Left lung (tissue), 10 donors: ENCODE data around the gene CCL2. TPM values are rescaled to one million over a fixed set of nuclear protein-coding genes. Genes with fewer than 3 reads are reported as not detected.

Experiments used
- ATAC-seq: fragments of 200-7000 bp; cut with Tn5 transposase; one replicate; pipeline ENCODE4 v1.9.1; 2020; ENCODE audit warnings: moderate library complexity
- DNase-seq, 4 donors: peaks; one replicate each; pipeline ENCODE4 v3.0.0-alpha.2; 2013 to 2020
- H3K27ac ChIP-seq, 2 donors: fragments of 200-600 bp; sonication (generic) in 1 of 2; one replicate each; pipeline versions ENCODE4 v1.5.0 to v1.8.0; 2020 to 2021
- H3K27me3 ChIP-seq, 2 donors: fragments of 200-600 bp; sonication (generic) in 1 of 2; one replicate each; pipeline versions ENCODE4 v1.5.0 to v1.8.0; 2020 to 2021
- H3K36me3 ChIP-seq, 2 donors: fragments of 200-600 bp; sonication (generic) in 1 of 2; one replicate each; pipeline versions ENCODE4 v1.5.0 to v1.8.0; 2020 to 2021
- H3K4me1 ChIP-seq, 2 donors: fragments of 200-600 bp; one replicate each; pipeline ENCODE4 v1.8.0; 2021
- H3K4me3 ChIP-seq, 2 donors: fragments of 200-600 bp; sonication (generic) in 1 of 2; one replicate each; pipeline versions ENCODE4 v1.5.0 to v1.8.0; 2020 to 2021; ENCODE audit warnings: mild to moderate bottlenecking in 1 of 2
- H3K9me3 ChIP-seq, 2 donors: fragments of 200-600 bp; sonication (generic) in 1 of 2; one replicate each; pipeline versions ENCODE4 v1.5.0 to v1.8.0; 2020 to 2021
- intact Hi-C, 2 donors: fragments of 100-400 bp; cut with DNase I; formaldehyde crosslinking; loops; one replicate each; pipeline versions ENCODE4 v1.11.2 to v1.14.2; 2022
- polyA plus RNA-seq, 6 donors: library from polyadenylated mRNA; unstranded; fragments of 120-200 nt; gene quantifications; one replicate each; pipeline ENCODE4 v1.2.1, GENCODE V29; 2013; ENCODE audit not compliant: insufficient read length in 6 of 6
- total RNA-seq, 2 donors: library from RNA; stranded (reverse); fragmentation: NEBNext Ultra II Directional; extraction: Animal tissue kit (Norgen Biotek cat#: 25700); gene quantifications; one replicate each; pipeline ENCODE4 v1.2.1, GENCODE V29; 2021
- TF ChIP-seq, protein P1 (sequence below), 2 donors: fragments of 200-600 bp; sonication (generic) in 1 of 2; IDR thresholded peaks; one replicate each; pipeline versions ENCODE4 v1.5.0 to v1.8.0; 2021; ENCODE audit warnings: antibody characterized with exemption in 2 of 2
- donor health status: DM: no; HTN: yes; CAD: no.
- donor health status: DM: no; HTN: no; CAD: no.

The CCL2 gene
- total and polyA plus RNA-seq, 8 donors, result 47.4 to 444 (median 56.7) TPM

DNA sequence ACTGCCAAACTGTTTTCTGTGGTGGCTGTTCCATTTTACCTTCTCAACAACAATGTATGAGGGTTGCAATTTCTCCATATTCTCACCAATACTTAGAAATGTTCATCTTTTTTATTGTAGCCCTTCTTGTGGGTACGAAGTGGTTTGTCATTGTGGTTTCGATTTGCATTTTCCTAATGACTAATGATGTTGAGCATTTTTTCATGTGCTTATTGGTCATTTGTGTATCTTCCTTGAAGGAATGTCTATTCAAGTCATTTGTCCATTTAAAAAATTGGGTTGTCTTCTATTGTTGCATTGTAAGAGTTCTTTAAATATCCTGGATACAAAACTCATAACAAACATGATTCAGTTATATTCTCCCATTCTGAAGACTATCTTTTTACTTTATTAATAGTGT is 47.5 kb upstream of the CCL2 start:
- intact Hi-C loops, result no loop called here

GRCh38 chr17:34218748-34219147 is 36.3 kb upstream of the CCL2 start:
- Histone ChIP-seq H3K27ac (peak overlapping the region in 1 of 2 donors; percentile 65), H3K9me3 (peaks cover 0 to 4% of the 10 kb centered on the region in 2 donors), H3K27me3 (no peaks in the 10 kb centered on the region), H3K4me3 (no peak overlapping the region), H3K4me1 (peaks cover 6 to 53% of the 10 kb centered on the region in 2 donors), H3K36me3 (no peaks in the 10 kb centered on the region)
- TF ChIP-seq, protein P1, sequence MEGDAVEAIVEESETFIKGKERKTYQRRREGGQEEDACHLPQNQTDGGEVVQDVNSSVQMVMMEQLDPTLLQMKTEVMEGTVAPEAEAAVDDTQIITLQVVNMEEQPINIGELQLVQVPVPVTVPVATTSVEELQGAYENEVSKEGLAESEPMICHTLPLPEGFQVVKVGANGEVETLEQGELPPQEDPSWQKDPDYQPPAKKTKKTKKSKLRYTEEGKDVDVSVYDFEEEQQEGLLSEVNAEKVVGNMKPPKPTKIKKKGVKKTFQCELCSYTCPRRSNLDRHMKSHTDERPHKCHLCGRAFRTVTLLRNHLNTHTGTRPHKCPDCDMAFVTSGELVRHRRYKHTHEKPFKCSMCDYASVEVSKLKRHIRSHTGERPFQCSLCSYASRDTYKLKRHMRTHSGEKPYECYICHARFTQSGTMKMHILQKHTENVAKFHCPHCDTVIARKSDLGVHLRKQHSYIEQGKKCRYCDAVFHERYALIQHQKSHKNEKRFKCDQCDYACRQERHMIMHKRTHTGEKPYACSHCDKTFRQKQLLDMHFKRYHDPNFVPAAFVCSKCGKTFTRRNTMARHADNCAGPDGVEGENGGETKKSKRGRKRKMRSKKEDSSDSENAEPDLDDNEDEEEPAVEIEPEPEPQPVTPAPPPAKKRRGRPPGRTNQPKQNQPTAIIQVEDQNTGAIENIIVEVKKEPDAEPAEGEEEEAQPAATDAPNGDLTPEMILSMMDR (IDR thresholded peaks at IDR 0.05), result no peak
- DNase-seq, result no peak
- no peak for ATAC-seq
- intact Hi-C loops, result no loop called here

More for the DNA sequence above, 47.5 kb upstream of the CCL2 start:
- TF ChIP-seq, protein P1 (IDR thresholded peaks at IDR 0.05), result no peak
- Histone ChIP-seq H3K27me3 (no peaks in the 10 kb centered on the region), H3K36me3 (no peaks in the 10 kb centered on the region), H3K4me3 (no peak overlapping the region), H3K4me1 (peaks cover 0 to 4% of the 10 kb centered on the region in 2 donors), H3K27ac (no peak overlapping the region), H3K9me3 (no peaks in the 10 kb centered on the region)
- no peak for ATAC-seq
- DNase-seq, result no peak

DNA sequence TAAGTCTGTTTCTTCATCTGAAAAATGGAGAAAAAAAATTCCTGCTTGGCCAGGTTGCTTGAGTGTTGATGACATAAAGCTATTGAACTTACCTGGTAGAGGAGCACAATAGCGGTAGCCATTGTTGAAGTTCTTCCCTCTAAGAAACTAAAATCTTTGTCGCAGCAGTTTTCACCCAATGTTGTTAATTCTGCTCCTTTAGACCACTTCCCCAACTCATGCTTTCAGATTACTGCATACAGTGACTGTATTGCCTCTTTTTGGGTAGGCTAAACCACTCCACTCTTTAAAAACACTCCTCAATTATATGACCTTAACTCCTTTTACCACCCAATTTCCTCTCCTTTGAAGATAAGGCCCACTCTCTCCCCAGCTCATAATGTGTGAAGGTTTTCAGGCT is 35.7 kb upstream of the CCL2 start:
- ATAC-seq (peak; percentile 12), DNase-seq (no peak)
- Histone ChIP-seq H3K4me3 (no peak overlapping the region), H3K9me3 (peaks cover 0 to 1% of the 10 kb centered on the region in 2 donors), H3K27ac (peak overlapping the region in 1 of 2 donors; percentile 65), H3K36me3 (no peaks in the 10 kb centered on the region), H3K27me3 (no peaks in the 10 kb centered on the region), H3K4me1 (peaks cover 6 to 53% of the 10 kb centered on the region in 2 donors)
- TF ChIP-seq, protein P1 (IDR thresholded peaks at IDR 0.05), result no peak
- intact Hi-C loops, result no loop called here

GRCh38 chr17:34220045-34220751 is 34.9 kb upstream of the CCL2 start:
- Histone ChIP-seq H3K4me1 (peaks cover 6 to 53% of the 10 kb centered on the region in 2 donors), H3K27ac (peak overlapping the region; percentile 43 to 65), H3K9me3 (peaks cover 0 to 1% of the 10 kb centered on the region in 2 donors), H3K4me3 (no peak overlapping the region), H3K27me3 (no peaks in the 10 kb centered on the region), H3K36me3 (no peaks in the 10 kb centered on the region)
- ATAC-seq (peak; percentile 70), DNase-seq (no peak)
- TF ChIP-seq, protein P1 (IDR thresholded peaks at IDR 0.05), result no peak
- intact Hi-C loops, result no loop called here

DNA sequence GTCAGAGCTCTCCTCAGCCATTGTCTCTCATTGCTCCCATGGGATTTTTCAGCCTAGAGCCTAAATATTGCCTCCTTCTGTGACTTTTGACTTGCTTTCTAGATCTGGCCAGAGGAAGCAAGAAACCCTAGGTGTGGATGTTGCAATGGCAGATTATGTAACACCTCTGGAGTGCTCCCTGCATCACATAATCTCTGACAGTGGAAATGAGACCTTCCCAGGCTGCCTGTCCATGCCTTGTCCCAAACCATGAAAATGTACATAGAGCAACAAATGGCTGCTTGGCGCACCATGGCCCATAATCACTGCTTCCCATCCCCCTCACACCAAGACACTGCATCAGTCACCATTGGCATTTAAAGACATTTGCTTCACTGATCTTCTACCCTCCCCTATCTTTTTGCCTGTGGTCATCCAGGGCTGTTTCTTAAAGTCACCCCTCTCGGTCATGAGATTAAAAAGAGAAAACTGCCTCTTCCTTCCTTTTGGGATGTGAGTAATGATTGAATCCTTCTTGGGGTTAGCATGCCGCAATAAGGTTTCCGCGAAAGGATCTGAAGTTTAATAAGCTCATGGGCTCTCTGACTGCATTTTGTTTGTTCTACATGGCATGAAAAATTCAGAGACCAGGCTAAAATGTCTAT is 34.2 kb upstream of the CCL2 start:
- Histone ChIP-seq H3K9me3 (no peaks in the 10 kb centered on the region), H3K4me1 (peaks cover 6 to 53% of the 10 kb centered on the region in 2 donors), H3K27ac (peak overlapping the region; percentile 43 to 65), H3K4me3 (no peak overlapping the region), H3K36me3 (no peaks in the 10 kb centered on the region), H3K27me3 (no peaks in the 10 kb centered on the region)
- intact Hi-C loops, result no loop called here
- ATAC-seq, result peak; percentile 79
- TF ChIP-seq, protein P1 (IDR thresholded peaks at IDR 0.05), result no peak
- DNase-seq, result no peak
